ENCODE data around the gene NFIX. TPM values are rescaled to one million over a fixed set of nuclear protein-coding genes. Genes with fewer than 3 reads are reported as not detected.

Gene NFIX
- total RNA-seq, 1 donor from 2014 or later, result 5.8 TPM

GRCh38 chr19:13068085-13068846 is 73.0 kb downstream of the NFIX start:
- no peak for TF ChIP-seq CTCF (IDR thresholded peaks at IDR 0.05; ENCODE audit: insufficient read depth, low read length, severe bottlenecking)
- no peak for DNase-seq (ENCODE audit: low read depth)
- H3K27me3 ChIP-seq (ENCODE audit: control insufficient read depth, insufficient read depth, low read length), result no peaks in the 10 kb centered on the region
- FAIRE-seq, result no peak
- peaks cover 3% of the 10 kb centered on the region for H3K36me3 ChIP-seq (ENCODE audit: control insufficient read depth, insufficient read depth, low read length)
- H3K4me3 ChIP-seq (ENCODE audit: low read depth, low read length), result no peak overlapping the region

- DNase-seq (ENCODE audit: low read depth) (no peak), FAIRE-seq (no peak)
- H3K4me3 ChIP-seq (ENCODE audit: low read depth, low read length), result no peak overlapping the region
- H3K27me3 ChIP-seq (ENCODE audit: control insufficient read depth, insufficient read depth, low read length), result no peaks in the 10 kb centered on the region
- no peak for TF ChIP-seq CTCF (IDR thresholded peaks at IDR 0.05; ENCODE audit: insufficient read depth, low read length, severe bottlenecking)
- peaks cover 5% of the 10 kb centered on the region for H3K36me3 ChIP-seq (ENCODE audit: control insufficient read depth, insufficient read depth, low read length)
These were observed 74.4 kb downstream of the NFIX start for GRCh38 chr19:13069415-13070359.

- Histone ChIP-seq H3K4me3 (ENCODE audit: low read depth, low read length) (no peak overlapping the region), H3K27me3 (ENCODE audit: control insufficient read depth, insufficient read depth, low read length) (no peaks in the 10 kb centered on the region), H3K36me3 (ENCODE audit: control insufficient read depth, insufficient read depth, low read length) (peaks cover 9% of the 10 kb centered on the region)
- DNase-seq (ENCODE audit: low read depth) (no peak), FAIRE-seq (no peak)
- no peak for TF ChIP-seq CTCF (IDR thresholded peaks at IDR 0.05; ENCODE audit: insufficient read depth, low read length, severe bottlenecking)
These were observed 75.3 kb downstream of the NFIX start for GRCh38 chr19:13070425-13071140.

GRCh38 chr19:13071444-13072187 is 76.3 kb downstream of the NFIX start:
- no peak for FAIRE-seq
- Histone ChIP-seq H3K4me3 (ENCODE audit: low read depth, low read length) (no peak overlapping the region), H3K27me3 (ENCODE audit: control insufficient read depth, insufficient read depth, low read length) (no peaks in the 10 kb centered on the region), H3K36me3 (ENCODE audit: control insufficient read depth, insufficient read depth, low read length) (peaks cover 9% of the 10 kb centered on the region)
- DNase-seq (ENCODE audit: low read depth), result no peak
- no peak for TF ChIP-seq CTCF (IDR thresholded peaks at IDR 0.05; ENCODE audit: insufficient read depth, low read length, severe bottlenecking)

- DNase-seq (ENCODE audit: low read depth) (no peak), FAIRE-seq (no peak)
- no peak overlapping the region for H3K4me3 ChIP-seq (ENCODE audit: low read depth, low read length)
- peaks cover 9% of the 10 kb centered on the region for H3K36me3 ChIP-seq (ENCODE audit: control insufficient read depth, insufficient read depth, low read length)
- H3K27me3 ChIP-seq (ENCODE audit: control insufficient read depth, insufficient read depth, low read length), result no peaks in the 10 kb centered on the region
- TF ChIP-seq CTCF (IDR thresholded peaks at IDR 0.05; ENCODE audit: insufficient read depth, low read length, severe bottlenecking), result no peak
These were observed 77.1 kb downstream of the NFIX start for GRCh38 chr19:13072188-13072908.

Data from bronchial epithelial cell (primary cell).